ENCODE results near the gene UBASH3A.

- no peak for TF ChIP-seq CTCF (IDR thresholded peaks at IDR 0.05)
- no peak for TF ChIP-seq POLR2AphosphoS5 (IDR thresholded peaks at IDR 0.05)
- TF ChIP-seq POLR2A (IDR thresholded peaks at IDR 0.05): no peak
These were observed 1.9 kb upstream of the UBASH3A start for GRCh38 chr21:42401820-42402251.
